Measurements from ENCODE around the gene SLC25A30.

The SLC25A30 gene, protein sequence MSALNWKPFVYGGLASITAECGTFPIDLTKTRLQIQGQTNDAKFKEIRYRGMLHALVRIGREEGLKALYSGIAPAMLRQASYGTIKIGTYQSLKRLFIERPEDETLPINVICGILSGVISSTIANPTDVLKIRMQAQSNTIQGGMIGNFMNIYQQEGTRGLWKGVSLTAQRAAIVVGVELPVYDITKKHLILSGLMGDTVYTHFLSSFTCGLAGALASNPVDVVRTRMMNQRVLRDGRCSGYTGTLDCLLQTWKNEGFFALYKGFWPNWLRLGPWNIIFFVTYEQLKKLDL

DNA sequence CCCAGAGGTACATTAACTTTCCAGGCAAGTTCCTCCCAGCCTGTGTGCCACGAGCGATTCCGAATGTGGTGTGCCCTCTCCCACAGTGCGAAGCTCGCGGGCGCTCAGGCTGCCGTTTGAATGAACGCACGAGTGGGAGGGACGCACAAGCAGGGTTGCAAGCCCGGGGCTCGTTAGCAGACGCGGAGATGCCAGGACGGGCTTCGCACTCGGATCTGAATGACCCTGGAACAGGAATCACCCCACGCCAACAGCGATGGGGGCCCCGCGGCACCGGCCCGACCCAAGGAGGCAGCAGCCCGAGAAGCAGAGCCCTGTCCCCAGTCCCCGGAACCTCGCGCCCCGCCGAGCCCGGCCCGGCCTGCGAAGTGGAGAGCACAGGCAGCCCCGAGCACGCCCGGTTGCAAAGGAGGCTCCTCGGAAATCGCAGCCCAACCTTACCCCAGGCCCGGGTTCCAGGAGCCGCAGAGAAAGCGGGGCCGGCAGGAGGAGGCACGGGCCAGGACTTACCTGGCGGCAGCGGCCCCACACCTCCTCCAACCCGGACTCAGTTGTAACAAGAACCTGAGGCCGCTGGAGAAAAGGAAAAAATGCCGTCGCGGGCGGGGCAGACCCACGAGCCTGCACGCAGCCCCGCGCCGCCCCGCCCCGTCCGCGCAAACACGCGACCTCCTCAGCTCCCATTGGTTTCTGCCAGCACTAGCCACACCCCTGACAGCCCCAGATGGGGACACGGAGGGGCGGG, at the start of gene SLC25A30:
Gene SLC25A30, minus strand, starts transcription at position 584 of the 745 bp plus-strand sequence. CDS start 6,948 bp downstream, outside the sequence.
- DNase-seq, result peak; percentile 91

DNA sequence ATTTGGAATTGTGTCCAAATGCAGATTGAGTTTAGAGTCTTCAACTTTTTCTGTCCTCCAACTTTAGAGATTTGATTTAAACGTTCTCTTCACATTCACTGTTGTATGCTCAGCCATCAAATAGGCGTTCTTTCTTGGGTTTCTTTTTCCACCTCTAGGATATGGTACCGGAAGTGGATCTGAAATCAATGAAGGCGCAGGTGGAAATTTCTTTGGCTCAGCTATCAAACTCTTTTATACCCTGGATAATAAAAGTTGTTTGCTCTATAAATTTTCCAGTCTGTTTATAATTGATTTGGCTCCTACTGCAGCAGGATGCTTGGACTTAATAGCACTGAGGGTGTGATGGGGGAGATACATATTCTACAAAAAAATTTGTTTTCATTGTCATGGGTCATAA, 48.2 kb upstream of the SLC25A30 start:
- DNase-seq, result no peak

DNA sequence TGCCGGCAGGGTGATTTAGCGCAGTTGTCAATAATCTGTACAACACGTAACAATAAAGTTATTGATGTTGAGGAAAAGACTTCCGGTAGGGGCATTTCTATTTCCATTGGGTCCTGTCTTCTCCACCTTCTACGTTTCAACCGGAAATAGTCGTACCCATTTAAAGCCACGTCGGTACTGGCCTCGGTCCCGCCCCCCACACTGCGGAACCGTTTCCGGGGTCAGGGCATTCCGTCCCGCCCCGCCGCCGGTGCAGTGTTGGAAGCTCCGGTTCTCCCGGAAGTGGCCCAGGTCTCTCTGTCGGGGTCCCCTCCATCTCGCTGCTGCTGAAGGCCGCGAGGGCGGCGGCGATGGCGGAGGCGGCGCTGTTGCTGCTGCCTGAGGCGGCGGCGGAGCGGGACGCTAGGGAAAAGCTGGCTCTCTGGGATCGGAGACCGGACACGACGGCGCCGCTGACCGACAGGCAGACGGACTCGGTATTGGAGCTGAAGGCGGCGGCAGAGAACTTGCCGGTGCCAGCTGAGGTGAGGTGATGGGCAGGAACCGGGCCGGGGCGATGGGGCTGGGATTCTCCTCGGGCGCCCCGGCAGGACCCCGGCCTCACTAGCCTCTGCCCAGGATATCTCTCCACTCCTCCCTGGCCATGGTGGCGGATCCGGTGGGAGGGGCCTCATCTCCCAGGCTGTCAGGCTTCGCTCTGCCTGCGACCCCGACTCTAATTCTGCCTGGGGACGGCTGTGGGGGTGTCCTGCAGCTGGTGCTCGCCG, 46.7 kb upstream of the SLC25A30 start, which contains the start of gene COG3:
Gene COG3, plus strand, starts transcription at position 253 of the 767 bp plus-strand sequence. Its CDS starts 98 bp downstream, at position 351.
- DNase-seq, result peak; percentile 98

DNA sequence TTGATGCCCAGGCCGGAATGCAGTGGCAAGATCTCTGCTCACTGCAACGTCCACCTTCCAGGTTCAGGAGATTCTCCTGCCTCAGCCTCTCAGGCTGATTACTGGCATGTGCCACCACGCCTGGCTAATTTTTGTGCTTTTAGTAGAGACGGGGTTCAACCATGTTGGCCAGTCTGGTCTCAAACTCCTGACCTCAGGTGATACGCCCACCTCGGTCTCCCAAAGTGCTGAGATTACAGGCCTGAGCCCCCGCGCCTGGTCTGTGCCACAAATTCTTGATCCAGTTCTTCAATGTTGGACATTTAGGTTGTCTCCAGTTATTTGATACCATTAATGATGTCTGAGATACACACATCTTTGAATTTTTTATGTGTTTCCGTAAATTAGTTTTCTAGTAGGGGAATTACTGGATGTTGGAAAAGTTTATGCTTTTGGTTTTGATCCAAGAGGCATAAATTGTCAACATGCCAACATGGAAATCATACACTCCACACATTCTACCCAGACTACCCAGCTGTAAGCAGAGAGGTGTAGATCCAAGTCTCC, 46.0 kb upstream of the SLC25A30 start:
- no peak for DNase-seq

DNA sequence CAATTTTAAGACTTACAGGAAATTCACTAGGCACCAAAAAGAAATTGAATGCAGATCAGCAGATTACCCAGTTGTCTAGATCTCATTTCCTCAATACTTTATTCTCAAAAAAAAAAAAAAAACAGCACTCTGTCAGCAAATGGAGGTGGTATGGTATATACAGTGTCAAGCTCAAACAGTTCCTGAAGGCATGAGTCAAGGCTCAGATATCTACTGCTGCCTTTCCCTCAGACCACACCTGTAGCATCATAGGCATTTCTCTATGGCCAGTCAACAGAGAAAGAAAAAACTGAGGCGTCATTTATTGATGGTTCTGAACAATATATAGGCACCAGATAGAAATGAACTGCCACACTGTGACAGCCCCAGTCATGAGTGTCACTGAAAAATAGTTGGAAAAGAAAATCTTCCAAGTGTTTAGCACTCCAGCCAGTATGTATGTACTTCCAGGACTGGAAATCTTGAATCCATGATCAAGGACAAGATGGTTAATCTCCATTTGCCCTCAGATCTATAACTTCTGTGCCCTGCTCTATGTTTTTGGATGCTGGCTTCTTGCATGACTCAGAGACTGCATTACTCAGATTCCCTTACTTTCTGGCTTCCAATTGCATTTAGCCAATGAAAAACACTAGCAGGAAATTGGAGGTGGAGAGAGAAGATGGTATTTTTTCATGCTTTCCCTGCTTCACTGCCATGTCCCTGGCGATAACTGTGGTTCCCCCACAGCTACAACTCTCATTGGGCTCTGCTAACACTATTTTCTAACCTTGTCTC, 38.2 kb upstream of the SLC25A30 start:
- no peak for DNase-seq

DNA sequence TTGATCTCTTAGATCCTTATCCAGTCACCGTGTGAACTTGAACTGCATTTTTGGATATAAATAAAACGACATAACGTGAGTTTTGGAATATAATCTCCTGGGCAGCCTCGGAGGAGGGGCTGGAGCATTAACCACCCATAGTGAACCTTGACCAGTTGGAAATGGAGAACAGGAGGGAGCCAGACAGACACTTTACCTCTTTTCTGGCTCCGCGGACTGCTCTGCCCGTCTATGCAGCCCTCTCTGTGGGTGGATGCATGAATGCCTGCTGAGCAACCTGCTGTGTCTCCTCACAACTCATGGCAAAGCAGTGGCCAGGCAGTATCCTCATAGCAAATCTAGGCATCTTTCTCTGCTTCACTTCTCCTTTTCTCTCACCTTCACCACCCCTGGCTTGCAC, 36.0 kb upstream of the SLC25A30 start:
- DNase-seq, result no peak

DNA sequence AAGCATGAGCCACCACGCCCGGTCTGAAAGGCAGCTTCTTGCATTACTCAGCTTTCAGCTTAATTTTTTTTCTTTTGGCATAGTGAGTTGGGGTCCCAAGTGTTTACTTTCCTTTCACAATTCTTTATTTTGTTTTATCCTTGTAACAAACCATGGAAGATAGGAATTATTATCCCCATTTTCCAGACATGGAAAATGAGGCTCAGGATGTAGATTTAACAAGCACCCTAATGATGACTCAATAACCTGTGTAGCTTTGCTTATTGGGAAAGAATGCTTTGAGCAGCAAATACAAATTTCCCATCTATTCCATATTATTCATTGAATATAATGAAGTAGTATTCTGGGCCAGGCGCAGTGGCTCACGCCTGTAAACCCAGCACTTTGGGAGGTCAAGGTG, 33.1 kb upstream of the SLC25A30 start:
- no peak for DNase-seq

DNA sequence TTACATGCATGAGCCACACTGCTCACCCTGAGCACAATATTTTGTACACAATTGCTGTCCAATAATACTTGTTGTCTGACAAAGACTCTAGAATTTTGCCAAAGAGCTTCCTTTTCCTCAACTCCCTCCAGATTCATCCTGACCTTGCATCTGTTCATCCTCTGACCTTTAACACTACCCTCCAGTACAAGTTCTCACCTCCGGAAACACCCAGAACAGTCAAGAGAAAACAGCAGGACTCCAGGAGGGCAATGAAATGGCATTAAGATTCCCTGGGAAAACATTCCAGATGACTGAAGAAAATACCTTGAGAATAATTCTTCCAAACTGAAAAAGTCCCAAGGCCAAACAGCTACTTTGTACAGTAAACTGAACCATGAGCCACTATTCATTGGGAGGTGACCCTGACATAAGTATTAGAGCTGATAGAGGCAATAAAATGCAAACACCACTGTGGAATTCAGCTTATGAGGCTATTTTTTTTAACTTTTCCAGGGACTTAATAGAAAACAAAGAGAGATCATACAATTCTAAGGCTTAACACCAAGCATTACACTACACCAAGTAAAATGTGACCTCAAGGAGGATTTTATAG, 30.9 kb upstream of the SLC25A30 start:
- DNase-seq, result no peak

DNA sequence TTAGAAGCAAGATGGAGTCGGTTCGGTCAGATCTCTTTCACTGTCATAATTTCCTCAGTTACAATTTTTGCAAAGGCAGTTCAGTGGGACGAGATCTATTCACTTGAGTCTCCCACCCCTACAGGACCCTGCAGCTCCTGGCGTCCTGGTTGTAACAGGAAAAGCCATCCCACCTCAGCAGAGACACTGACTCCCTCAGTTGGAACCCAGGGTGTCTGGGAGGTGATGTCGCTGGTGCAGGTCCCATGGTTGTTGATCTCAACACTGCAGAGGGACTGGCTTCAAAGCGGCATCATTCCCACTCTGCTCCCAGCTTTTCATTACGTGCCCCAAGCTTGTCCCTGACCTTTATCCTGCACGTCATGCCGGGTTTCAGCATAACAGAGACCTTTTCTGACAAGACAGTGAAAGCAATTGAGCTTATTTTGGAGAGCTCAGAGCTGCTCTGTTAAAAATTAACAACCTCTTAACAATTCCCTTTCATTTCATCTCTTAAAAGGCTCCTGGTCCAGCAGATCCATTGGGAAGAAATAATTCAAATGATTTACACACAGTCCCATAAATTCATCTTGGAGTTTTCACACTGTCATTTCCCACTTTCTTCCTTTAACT, 29.0 kb upstream of the SLC25A30 start:
- no peak for DNase-seq

DNA sequence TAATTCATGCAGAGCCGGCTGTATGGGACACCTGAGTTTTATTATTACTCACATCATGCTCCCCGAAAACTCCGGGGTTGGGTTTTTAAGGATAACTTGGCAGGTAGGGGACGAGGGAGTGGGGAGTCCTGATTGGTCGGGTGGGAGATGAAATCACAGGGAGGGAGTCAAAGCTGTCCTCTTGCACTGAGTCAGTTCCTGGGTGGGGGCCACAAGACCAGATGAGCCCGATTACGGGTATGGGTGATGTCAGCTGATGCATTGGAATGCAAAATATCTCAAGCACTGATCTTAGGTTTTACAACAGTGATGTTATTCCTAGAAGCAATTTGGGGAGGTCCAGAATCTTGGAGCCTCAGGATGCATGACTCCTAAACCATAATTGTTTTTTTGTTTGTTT, 28.0 kb upstream of the SLC25A30 start:
- DNase-seq, result no peak

DNA sequence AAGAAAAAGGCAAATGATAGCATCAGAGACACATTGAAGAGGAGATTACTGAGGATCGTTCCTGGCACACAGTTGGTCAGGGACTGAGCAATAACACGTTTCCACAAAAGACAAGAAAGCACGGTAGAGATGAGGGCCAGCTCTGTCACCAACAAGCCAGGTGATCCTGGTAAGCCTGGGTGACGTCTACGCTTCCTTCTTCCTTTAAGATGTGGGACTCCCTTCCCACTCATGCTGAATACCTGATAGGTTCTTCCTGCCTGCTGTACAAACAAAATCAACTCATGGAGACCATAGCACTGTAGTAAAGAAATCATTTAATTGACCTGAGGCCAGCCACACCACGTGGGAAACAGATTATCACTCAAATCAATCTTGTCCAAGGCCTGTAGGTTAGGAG, 26.9 kb upstream of the SLC25A30 start:
- DNase-seq, result no peak

DNA sequence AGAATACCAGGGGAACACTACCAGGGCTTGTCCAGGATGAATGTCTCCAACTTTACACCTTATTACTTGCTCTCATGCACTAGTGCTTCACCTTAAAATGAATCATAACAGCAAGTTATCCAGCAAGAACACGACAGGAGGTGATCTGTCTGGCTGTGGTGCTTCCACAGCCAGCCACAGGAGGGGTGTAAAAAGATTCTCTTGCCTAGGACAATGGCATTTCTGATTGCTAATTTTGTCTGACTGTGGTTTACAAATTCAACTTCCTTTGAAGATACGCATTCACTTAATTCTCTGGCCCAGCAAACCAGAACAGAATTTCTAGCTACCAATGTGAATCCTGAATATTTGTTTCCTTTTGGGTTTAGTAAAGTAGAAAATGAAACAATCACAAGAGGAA, 23.5 kb upstream of the SLC25A30 start:
- DNase-seq, result peak; percentile 13

DNA sequence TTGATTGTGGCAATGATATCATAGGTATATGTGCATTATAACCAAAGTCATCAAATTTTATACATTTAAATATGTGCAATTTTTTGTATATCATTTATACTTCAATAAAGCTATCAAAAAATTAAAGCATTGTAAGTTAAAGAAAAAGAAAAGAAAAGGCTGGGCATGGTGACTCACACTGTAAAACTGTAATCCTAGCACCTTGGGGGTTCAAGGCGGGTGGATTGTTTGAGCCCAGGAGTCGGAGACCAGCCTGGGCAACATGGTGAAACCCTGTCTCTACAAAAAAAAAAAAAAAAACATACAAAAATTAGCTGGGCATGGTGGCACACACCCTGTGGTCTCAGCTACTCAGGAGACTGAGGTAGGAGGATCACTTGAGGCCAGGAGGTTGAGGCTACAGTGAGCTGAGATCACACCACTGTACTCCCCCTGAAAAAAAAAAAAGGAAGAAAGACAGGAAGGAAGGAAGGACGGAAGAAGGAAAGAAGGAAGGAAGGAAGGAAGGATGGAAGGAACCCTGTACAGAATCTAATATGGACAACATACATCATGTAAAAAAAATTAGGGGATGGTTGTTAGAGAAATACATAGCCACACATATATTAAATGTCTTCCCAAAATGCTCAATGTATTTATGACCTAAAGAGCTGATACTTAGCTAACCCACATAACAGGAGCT, 21.7 kb upstream of the SLC25A30 start:
- no peak for DNase-seq

DNA sequence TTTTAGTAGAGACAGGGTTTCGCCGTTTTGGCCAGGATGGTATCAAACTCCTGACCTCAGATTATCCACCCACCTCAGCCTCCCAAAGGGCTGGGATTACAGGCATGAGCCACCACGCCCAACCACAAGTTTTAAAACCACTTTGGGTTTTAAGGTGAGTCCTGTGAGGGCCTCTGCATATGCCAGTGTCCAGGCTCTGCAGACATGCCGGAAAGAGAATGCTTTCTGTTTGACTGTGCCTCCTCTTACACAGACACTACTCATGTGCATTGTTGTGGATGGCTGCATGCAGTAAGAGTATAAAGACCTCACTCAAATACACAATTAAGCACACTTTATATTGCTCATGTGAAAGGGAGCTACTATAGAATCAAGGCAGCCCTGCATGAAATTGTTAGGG, 20.8 kb upstream of the SLC25A30 start:
- DNase-seq, result no peak

DNA sequence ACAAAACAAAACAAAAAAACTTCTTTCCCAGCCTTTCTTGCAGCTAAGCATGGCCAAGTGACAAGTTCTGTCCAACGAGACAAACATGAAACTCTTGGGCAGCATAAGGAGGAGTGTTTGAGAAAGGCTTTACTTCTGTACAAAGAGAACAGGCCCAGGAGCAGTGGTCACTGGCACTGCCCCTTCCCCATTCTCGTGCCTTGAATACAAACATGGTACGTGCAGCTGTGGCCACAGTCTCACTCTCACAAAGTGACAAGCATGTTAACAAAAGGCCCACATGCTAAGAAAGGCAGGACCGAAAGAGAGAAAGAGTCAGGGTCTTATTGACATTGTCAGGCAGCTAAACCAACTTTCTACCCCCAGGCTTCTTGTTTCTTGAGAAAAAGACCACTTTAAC, 19.8 kb upstream of the SLC25A30 start:
- DNase-seq, result no peak

DNA sequence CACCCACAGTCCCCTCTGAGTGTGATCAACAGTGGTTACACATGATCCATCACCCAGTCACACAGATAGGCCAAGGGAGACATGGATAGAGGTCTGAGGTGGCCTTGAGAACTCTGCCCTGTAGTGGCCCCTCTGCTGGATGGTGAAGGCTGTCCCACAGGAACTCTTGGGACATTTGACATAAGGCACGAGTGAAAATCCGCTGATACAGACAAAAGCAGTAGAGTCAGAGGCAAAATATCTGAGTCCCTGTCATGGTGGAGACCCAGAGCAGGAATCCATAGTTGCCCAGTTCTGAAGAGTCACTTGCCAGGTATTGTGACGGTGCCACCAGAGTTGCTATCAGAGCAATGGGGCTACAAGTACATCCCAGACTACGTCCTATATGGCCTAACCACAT, 18.8 kb upstream of the SLC25A30 start:
- DNase-seq, result no peak

DNA sequence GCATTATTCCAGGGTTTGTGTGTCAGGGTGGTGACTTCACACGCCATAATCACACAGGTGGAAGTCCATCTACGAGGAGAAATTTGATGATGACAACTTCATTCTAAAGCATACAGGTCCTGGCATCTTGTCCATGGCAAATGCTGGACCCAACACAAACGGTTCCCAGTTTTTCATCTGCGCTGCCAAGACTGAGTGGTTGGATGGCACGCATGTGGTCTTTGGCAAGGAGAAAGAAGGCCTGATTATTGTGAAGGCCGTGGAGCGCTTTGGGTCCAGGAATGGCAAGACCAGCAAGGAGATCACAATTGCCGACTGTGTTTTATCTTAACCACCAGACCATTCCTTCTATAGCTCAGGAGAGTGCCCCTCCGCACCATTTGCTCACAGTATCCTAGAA, 18.2 kb upstream of the SLC25A30 start:
- DNase-seq, result no peak

DNA sequence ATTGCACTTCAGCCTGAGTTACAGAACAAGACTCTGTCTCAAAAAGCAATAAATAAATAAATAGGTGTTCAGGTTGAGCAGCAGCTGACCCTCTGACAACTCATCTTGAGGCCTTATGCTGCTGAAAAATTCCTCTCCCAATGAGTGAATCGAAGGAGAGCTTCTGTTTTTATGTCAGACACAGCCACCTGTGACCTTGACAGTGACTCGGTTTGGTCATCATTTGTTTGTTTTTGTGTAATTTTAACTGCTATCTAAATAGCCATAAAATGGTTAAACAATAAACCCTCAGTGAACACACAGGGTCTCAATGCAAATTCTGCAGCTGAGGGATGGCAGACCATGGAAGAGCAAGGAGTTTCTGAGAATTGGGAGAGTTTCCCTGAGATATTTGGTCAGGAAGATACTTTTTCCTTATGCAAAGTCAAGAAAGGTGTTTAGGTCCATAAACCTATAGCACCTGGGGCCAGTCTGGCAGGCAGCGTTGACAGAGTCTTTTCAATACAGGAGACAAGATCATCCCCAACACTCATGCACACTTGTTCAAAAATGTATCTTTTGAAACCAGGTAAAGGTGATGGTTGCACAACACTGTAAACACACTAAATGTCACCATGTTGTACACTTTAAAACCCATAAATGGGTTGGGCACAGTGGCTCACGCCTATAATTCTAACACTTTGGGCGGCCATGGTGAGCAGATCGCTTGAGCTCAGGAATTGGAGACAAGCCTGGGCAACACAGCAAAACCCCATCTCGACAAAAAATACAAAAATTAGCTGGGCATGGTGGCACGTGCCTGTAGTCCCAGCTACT, 16.6 kb upstream of the SLC25A30 start:
- DNase-seq, result no peak

DNA sequence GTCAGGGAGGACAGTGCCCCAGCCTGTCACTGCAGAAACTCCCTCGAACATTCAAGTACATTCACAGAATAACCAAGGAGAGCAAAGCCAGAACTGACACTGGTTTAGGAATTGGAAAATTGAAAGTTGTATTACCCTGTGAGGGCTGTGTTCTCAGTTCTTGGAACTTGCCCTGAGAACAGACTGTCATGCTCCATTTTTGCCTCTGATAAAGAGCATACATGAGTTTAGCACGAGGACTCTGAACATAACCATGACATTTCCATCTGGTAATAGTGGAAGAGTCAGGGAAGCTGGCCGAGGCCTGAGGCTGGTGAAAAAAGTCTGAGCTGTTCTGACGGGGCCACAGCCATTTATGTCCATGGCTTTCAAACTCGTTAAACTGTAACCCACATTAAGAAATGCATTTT, 15.2 kb upstream of the SLC25A30 start:
- no peak for DNase-seq

DNA sequence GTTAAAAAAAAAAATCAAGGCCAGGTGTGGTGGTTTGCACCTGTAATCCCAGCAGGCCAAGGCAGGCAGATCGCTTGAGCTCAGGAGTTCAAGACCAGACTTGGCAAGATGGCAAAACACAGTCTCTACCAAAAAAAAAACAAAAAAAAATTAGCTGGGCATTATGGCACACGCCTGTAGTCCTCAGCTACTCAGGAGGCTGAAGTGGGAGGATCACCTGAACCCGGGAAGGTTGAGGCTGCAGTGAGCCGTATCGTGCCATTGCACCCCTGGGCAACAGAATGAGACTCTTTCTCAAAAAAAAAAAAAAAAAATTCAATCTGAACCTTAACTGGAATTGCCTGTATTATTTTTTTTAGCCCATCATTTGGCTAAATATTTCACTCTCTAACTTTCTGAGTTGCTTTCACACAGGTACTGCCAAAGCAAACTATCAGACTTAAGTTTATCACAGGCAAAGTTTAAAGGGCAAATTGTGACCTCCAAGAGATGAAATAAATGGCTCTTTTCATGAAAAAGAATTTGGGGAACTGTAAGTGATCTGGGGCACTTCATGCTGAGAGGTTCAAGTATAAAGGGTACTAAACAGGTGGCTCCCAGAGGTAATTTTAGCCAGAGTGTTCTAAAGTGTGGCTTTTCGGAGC, 14.7 kb upstream of the SLC25A30 start:
- DNase-seq, result no peak
